HL-60 (cell line): Measurements from ENCODE around the gene IQSEC1.

Experiments used
- POLR2AphosphoS5 ChIP-seq: IDR thresholded peaks from 2 replicates; pipeline ENCODE4 v1.6.1; 2012; ENCODE audit warnings: low read depth
- TF ChIP-seq, protein P1 (sequence below): IDR thresholded peaks from one replicate; pipeline ENCODE4 v1.5.1; 2011; ENCODE audit warnings: low read length, control low read depth, inconsistent platforms; ENCODE audit not compliant: insufficient read depth

GRCh38 chr3:12957824-12958792 is 115.1 kb downstream of the IQSEC1 start:
- TF ChIP-seq POLR2AphosphoS5 = no peak
- TF ChIP-seq, protein P1, sequence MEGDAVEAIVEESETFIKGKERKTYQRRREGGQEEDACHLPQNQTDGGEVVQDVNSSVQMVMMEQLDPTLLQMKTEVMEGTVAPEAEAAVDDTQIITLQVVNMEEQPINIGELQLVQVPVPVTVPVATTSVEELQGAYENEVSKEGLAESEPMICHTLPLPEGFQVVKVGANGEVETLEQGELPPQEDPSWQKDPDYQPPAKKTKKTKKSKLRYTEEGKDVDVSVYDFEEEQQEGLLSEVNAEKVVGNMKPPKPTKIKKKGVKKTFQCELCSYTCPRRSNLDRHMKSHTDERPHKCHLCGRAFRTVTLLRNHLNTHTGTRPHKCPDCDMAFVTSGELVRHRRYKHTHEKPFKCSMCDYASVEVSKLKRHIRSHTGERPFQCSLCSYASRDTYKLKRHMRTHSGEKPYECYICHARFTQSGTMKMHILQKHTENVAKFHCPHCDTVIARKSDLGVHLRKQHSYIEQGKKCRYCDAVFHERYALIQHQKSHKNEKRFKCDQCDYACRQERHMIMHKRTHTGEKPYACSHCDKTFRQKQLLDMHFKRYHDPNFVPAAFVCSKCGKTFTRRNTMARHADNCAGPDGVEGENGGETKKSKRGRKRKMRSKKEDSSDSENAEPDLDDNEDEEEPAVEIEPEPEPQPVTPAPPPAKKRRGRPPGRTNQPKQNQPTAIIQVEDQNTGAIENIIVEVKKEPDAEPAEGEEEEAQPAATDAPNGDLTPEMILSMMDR = no peak
